Left lung (tissue), 10 donors: ENCODE data around the gene SYNC. TPM values are rescaled to one million over a fixed set of nuclear protein-coding genes. Genes with fewer than 3 reads are reported as not detected.
"Not testable (repeated sequence)": the region's sequence is repeated elsewhere in the genome, so short reads cannot be mapped to it uniquely, and the experiment has no call there.

Source experiments
- ATAC-seq: fragments of 200-7000 bp; cut with Tn5 transposase; one replicate; pipeline ENCODE4 v1.9.1; 2020; ENCODE audit warnings: moderate library complexity
- DNase-seq, 4 donors: peaks; one replicate each; pipeline ENCODE4 v3.0.0-alpha.2; 2013 to 2020
- H3K27ac ChIP-seq, 2 donors: fragments of 200-600 bp; sonication (generic) in 1 of 2; one replicate each; pipeline versions ENCODE4 v1.5.0 to v1.8.0; 2020 to 2021
- H3K27me3 ChIP-seq, 2 donors: fragments of 200-600 bp; sonication (generic) in 1 of 2; one replicate each; pipeline versions ENCODE4 v1.5.0 to v1.8.0; 2020 to 2021
- H3K36me3 ChIP-seq, 2 donors: fragments of 200-600 bp; sonication (generic) in 1 of 2; one replicate each; pipeline versions ENCODE4 v1.5.0 to v1.8.0; 2020 to 2021
- H3K4me1 ChIP-seq, 2 donors: fragments of 200-600 bp; one replicate each; pipeline ENCODE4 v1.8.0; 2021
- H3K4me3 ChIP-seq, 2 donors: fragments of 200-600 bp; sonication (generic) in 1 of 2; one replicate each; pipeline versions ENCODE4 v1.5.0 to v1.8.0; 2020 to 2021; ENCODE audit warnings: mild to moderate bottlenecking in 1 of 2
- H3K9me3 ChIP-seq, 2 donors: fragments of 200-600 bp; sonication (generic) in 1 of 2; one replicate each; pipeline versions ENCODE4 v1.5.0 to v1.8.0; 2020 to 2021
- intact Hi-C, 2 donors: fragments of 100-400 bp; cut with DNase I; formaldehyde crosslinking; loops; one replicate each; pipeline versions ENCODE4 v1.11.2 to v1.14.2; 2022
- polyA plus RNA-seq, 6 donors: library from polyadenylated mRNA; unstranded; fragments of 120-200 nt; gene quantifications; one replicate each; pipeline ENCODE4 v1.2.1, GENCODE V29; 2013; ENCODE audit not compliant: insufficient read length in 6 of 6
- total RNA-seq, 2 donors: library from RNA; stranded (reverse); fragmentation: NEBNext Ultra II Directional; extraction: Animal tissue kit (Norgen Biotek cat#: 25700); gene quantifications; one replicate each; pipeline ENCODE4 v1.2.1, GENCODE V29; 2021
- TF ChIP-seq, protein P1 (sequence below), 2 donors: fragments of 200-600 bp; sonication (generic) in 1 of 2; IDR thresholded peaks; one replicate each; pipeline versions ENCODE4 v1.5.0 to v1.8.0; 2021; ENCODE audit warnings: antibody characterized with exemption in 2 of 2
- donor health status: DM: no; HTN: yes; CAD: no.
- donor health status: DM: no; HTN: no; CAD: no.

The SYNC gene
- total and polyA plus RNA-seq, 8 donors = 3.1 to 19.9 (median 5.4) TPM

DNA sequence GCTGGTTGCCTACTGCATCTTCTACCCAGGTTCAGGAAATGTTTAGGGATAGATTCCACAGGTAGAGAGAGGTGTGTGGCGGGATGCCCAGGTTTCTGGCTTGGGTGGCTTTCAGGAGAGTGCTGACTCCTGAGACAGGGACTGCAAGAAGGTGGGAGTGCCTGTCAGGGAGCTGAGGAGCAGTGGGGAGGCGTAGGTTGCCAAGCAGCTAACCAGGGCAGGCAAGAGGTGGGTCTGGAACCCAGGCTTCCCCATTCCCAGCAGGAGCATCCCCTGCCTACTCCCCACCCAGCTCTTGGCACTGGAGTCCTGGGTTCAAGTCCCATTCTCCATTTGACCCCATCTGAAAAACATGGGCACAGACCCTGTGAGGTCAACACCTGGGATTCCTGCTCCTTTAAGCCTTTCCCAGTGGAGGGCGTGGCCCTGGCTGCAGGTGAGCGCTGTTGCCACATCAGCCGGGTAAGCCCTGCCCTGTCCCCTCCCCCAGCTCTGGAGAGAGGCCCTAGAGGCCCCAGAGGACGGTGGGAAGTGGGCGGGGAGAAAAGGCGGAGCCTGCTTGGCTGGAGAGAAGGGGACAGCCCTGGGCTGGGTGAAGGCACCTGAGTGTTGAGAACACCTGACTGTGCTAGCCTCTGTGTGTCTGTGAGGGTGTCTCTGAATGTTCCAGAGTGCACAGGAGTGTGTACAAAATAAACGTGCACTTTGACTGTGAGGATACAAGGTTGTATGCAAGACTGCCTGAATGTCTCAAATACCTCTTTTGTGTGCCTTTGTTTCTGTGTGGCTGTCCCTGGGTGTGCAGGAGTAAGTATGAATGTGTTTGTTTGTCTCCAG, 14.0 kb upstream of the SYNC start:
- TF ChIP-seq, protein P1, sequence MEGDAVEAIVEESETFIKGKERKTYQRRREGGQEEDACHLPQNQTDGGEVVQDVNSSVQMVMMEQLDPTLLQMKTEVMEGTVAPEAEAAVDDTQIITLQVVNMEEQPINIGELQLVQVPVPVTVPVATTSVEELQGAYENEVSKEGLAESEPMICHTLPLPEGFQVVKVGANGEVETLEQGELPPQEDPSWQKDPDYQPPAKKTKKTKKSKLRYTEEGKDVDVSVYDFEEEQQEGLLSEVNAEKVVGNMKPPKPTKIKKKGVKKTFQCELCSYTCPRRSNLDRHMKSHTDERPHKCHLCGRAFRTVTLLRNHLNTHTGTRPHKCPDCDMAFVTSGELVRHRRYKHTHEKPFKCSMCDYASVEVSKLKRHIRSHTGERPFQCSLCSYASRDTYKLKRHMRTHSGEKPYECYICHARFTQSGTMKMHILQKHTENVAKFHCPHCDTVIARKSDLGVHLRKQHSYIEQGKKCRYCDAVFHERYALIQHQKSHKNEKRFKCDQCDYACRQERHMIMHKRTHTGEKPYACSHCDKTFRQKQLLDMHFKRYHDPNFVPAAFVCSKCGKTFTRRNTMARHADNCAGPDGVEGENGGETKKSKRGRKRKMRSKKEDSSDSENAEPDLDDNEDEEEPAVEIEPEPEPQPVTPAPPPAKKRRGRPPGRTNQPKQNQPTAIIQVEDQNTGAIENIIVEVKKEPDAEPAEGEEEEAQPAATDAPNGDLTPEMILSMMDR (IDR thresholded peaks at IDR 0.05) = no peak
- peak overlapping the region in 1 of 2 donors; percentile 58 for H3K27ac ChIP-seq

DNA sequence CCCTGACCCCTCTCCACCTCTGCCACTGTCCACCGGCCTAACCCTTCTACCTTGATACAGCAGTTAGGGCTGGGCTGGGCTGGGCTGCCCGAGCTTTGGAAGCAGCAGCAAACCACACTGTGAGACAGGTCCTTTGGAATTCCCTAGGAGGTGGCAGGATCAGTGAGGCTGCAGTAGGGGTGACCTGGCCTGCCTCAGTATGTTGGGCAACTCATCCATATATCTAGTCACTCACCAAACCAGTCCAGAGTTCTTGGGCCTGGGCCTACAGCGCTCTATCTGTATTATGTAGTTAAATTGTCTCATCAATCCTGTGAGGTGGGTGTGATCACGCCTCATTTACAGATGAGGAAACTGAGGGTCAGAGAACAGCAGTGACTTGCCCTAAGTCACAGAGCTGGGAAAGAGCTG, 13.3 kb upstream of the SYNC start:
- H3K4me1 ChIP-seq = peaks cover 7 to 13% of the 10 kb centered on the region in 2 donors
- intact Hi-C loops = no loop called here
- no peak for ATAC-seq
- H3K36me3 ChIP-seq = no peaks in the 10 kb centered on the region
- H3K4me3 ChIP-seq = no peak overlapping the region
- no peaks in the 10 kb centered on the region for H3K27me3 ChIP-seq
- DNase-seq = no peak
- TF ChIP-seq, protein P1 (IDR thresholded peaks at IDR 0.05) = no peak
- peak overlapping the region in 1 of 2 donors; percentile 58 for H3K27ac ChIP-seq
- H3K9me3 ChIP-seq = no peaks in the 10 kb centered on the region

More for the DNA sequence above, 14.0 kb upstream of the SYNC start:
- ATAC-seq (peak; percentile 94), DNase-seq (peak in 3 of 4 donors; percentile 93)
- intact Hi-C loops = no loop called here
- no peaks in the 10 kb centered on the region for H3K36me3 ChIP-seq
- no peaks in the 10 kb centered on the region for H3K9me3 ChIP-seq
- H3K4me1 ChIP-seq = peaks cover 7 to 12% of the 10 kb centered on the region in 2 donors
- no peak overlapping the region for H3K4me3 ChIP-seq
- no peaks in the 10 kb centered on the region for H3K27me3 ChIP-seq

DNA sequence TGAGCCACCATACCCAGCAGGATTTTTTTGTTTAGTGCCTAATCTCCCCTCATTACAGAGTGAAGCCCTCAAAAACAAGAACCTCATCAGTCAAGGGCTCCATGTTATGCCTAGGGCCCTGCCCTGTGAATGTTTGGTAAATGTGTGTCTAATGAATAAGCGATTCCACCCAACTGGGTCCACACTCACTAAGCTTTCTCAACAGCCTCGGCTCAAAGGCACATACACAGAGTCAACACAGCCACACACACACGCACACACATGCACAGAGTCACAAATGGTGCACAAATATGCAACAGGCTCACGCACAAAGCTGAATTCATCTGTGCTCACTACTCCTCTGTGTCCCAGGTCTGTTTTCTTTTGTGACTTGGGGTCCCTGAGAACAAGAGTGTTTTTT, 11.7 kb upstream of the SYNC start:
- Histone ChIP-seq H3K27me3 (no peaks in the 10 kb centered on the region), H3K4me1 (peaks cover 7 to 13% of the 10 kb centered on the region in 2 donors), H3K4me3 (no peak overlapping the region), H3K27ac (no peak overlapping the region), H3K36me3 (no peaks in the 10 kb centered on the region), H3K9me3 (no peaks in the 10 kb centered on the region)
- intact Hi-C loops = loop anchor here in 1 of 2 donors (5.0 kb wide), 2 partner anchors 58 to 158 kb away; partner anchors contain the start of gene FNDC5
- DNase-seq (no peak), ATAC-seq (no peak)
- TF ChIP-seq, protein P1 (IDR thresholded peaks at IDR 0.05) = no peak

DNA sequence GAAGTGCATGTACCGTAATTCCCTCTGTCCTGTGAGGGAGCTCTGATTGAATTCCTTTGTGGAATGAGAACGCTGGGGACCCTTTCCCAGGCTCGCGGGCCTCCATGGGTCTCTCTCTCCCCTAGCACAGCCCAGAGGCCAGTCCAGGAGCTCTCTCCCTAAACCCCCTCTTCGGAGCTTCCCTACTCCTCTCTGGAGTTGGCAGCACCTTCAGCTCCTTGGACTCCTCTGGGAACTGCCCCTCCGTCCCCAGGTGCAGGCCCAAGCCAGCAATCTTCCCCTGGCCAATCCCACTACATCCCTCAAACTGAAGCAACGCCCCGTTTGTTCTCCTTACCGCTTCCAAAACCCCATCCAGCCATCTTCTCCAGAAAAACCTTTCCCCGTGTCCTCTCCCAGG, 10.5 kb upstream of the SYNC start:
- no peaks in the 10 kb centered on the region for H3K27me3 ChIP-seq
- H3K36me3 ChIP-seq = no peaks in the 10 kb centered on the region
- H3K4me3 ChIP-seq = no peak overlapping the region
- DNase-seq (no peak), ATAC-seq (no peak)
- no peaks in the 10 kb centered on the region for H3K9me3 ChIP-seq
- H3K4me1 ChIP-seq = peaks cover 7 to 13% of the 10 kb centered on the region in 2 donors
- intact Hi-C loops = loop anchor here in 1 of 2 donors (5.0 kb wide), 2 partner anchors 59 to 159 kb away; partner anchors contain the start of gene FNDC5
- H3K27ac ChIP-seq = no peak overlapping the region
- TF ChIP-seq, protein P1 (IDR thresholded peaks at IDR 0.05) = no peak

DNA sequence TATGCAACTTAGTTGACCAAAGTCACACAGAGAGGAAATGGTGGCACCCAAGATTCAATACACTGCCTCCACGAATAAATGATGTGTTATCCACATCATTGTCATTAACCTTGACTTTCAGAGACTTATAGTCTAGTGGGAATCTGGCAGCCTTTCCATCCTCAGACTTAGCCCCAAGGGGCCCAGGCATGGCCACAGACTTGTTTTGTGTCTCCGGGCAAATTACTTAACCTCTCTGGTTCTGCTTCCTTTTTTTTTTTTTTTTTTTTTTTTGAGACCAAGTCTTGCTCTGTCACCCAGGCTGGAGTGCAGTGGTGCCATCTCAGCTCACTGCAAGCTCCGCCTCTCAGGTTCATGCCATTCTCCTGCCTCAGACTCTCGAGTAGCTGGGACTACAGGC, 8.7 kb upstream of the SYNC start:
- H3K27ac ChIP-seq, H3K27me3 ChIP-seq, H3K36me3 ChIP-seq, H3K4me3 ChIP-seq, DNase-seq, H3K9me3 ChIP-seq: not testable (repeated sequence)
- ATAC-seq = peak; percentile 9
- H3K4me1 ChIP-seq = peaks cover under 1 to 13% of the 10 kb centered on the region in 2 donors
- intact Hi-C loops = loop anchor here in 1 of 2 donors (5.0 kb wide), 2 partner anchors 61 to 161 kb away; partner anchors contain the start of gene FNDC5
